Measurements from ENCODE around the gene SLC25A21. TPM values are rescaled to one million over a fixed set of nuclear protein-coding genes. Genes with fewer than 3 reads are reported as not detected.

Gene SLC25A21
- total and polyA plus RNA-seq, 10 donors: 0.06 to 1.1 (median 0.22) TPM; not detected in 2

GRCh38 chr14:36675581-36675980 lies 496.8 kb downstream of the SLC25A21 start:
- Histone ChIP-seq H3K27ac (no peak overlapping the region), H3K27me3 (replicated peaks in 1 of 7) (peaks cover 0 to 74% (median 19%) of the 10 kb centered on the region in 7 donors), H3K4me1 (no peaks in the 10 kb centered on the region), H3K9me3 (no peaks in the 10 kb centered on the region), H3K4me3 (no peak overlapping the region), H3K36me3 (no peaks in the 10 kb centered on the region)
- no peak for DNase-seq
- WGBS, 5 donors: 61 to 67% (median 65%) methylated on average over 6 of the region's 6 CpGs
- intact Hi-C loops (cut with DNase I; ENCODE audit: low total_unique reads): no loop called here
- TF ChIP-seq POLR2A (IDR thresholded peaks at IDR 0.05) (no peak), CTCF (IDR thresholded peaks at IDR 0.05 in 8 of 11, conservative IDR thresholded peaks at IDR 0.05 in 3 of 11) (no peak), POLR2AphosphoS5 (IDR thresholded peaks at IDR 0.05) (no peak)

GRCh38 chr14:36674659-36675058 lies 497.7 kb downstream of the SLC25A21 start:
- no peaks in the 10 kb centered on the region for H3K4me1 ChIP-seq
- no peaks in the 10 kb centered on the region for H3K36me3 ChIP-seq
- H3K27me3 ChIP-seq (replicated peaks in 1 of 7): peaks cover 0 to 84% (median 22%) of the 10 kb centered on the region in 7 donors
- no peak overlapping the region for H3K27ac ChIP-seq
- H3K4me3 ChIP-seq: no peak overlapping the region
- 78 to 88% (median 84%) methylated on average over 3 of the region's 3 CpGs for WGBS, 5 donors
- DNase-seq: no peak
- intact Hi-C loops (cut with DNase I; ENCODE audit: low total_unique reads): no loop called here
- TF ChIP-seq POLR2AphosphoS5 (IDR thresholded peaks at IDR 0.05) (no peak), CTCF (IDR thresholded peaks at IDR 0.05 in 8 of 11, conservative IDR thresholded peaks at IDR 0.05 in 3 of 11) (no peak), POLR2A (IDR thresholded peaks at IDR 0.05) (no peak)
- H3K9me3 ChIP-seq: no peaks in the 10 kb centered on the region

- no peaks in the 10 kb centered on the region for H3K36me3 ChIP-seq
- TF ChIP-seq POLR2AphosphoS5 (IDR thresholded peaks at IDR 0.05) (no peak), POLR2A (IDR thresholded peaks at IDR 0.05) (no peak)
- no peak overlapping the region for H3K4me3 ChIP-seq
- WGBS, 5 donors: 79 to 88% (median 83%) methylated on average over 4 of the region's 4 CpGs
- no peak overlapping the region for H3K27ac ChIP-seq
- H3K27me3 ChIP-seq (replicated peaks in 1 of 7): peaks cover 0 to 95% (median 36%) of the 10 kb centered on the region in 7 donors
- intact Hi-C loops (cut with DNase I; ENCODE audit: low total_unique reads): no loop called here
- no peaks in the 10 kb centered on the region for H3K4me1 ChIP-seq
- no peak for DNase-seq
- H3K9me3 ChIP-seq: no peaks in the 10 kb centered on the region
Measured at GRCh38 chr14:36672095-36672494, 500.3 kb downstream of the SLC25A21 start.

- H3K4me3 ChIP-seq: no peak overlapping the region
- DNase-seq: no peak
- intact Hi-C loops (cut with DNase I; ENCODE audit: low total_unique reads): no loop called here
- peaks cover 0 to 9% (median 3%) of the 10 kb centered on the region in 6 donors for H3K4me1 ChIP-seq
- 63 to 69% (median 66%) methylated on average over 3 of the region's 3 CpGs for WGBS, 5 donors
- H3K27me3 ChIP-seq (replicated peaks in 1 of 7): peaks cover 5 to 95% (median 42%) of the 10 kb centered on the region in 7 donors
- peaks cover 0 to 8% (median 0%) of the 10 kb centered on the region in 8 donors for H3K9me3 ChIP-seq
- no peak overlapping the region for H3K27ac ChIP-seq
- H3K36me3 ChIP-seq: no peaks in the 10 kb centered on the region
- TF ChIP-seq CTCF (IDR thresholded peaks at IDR 0.05 in 8 of 11, conservative IDR thresholded peaks at IDR 0.05 in 3 of 11) (no peak), POLR2AphosphoS5 (IDR thresholded peaks at IDR 0.05) (no peak), POLR2A (IDR thresholded peaks at IDR 0.05) (no peak)
Measured at GRCh38 chr14:36671149-36671548, 501.3 kb downstream of the SLC25A21 start.

GRCh38 chr14:36667679-36668078 lies 504.7 kb downstream of the SLC25A21 start:
- 14 to 20% (median 15%) methylated on average over 4 of the region's 4 CpGs for WGBS, 5 donors
- TF ChIP-seq POLR2A (IDR thresholded peaks at IDR 0.05): no peak
- no peak for DNase-seq
- Histone ChIP-seq H3K9me3 (peaks cover 0 to 15% (median 0%) of the 10 kb centered on the region in 8 donors), H3K27ac (no peak overlapping the region), H3K4me3 (no peak overlapping the region), H3K4me1 (peaks cover 4 to 36% (median 19%) of the 10 kb centered on the region in 6 donors), H3K27me3 (replicated peaks in 1 of 7) (peaks cover 6 to 100% (median 72%) of the 10 kb centered on the region in 7 donors), H3K36me3 (no peaks in the 10 kb centered on the region)
- intact Hi-C loops (cut with DNase I; ENCODE audit: low total_unique reads): no loop called here
